Body of pancreas (tissue), 4 donors: Measurements from ENCODE around the gene DMBT1. TPM values are rescaled to one million over a fixed set of nuclear protein-coding genes. Genes with fewer than 3 reads are reported as not detected.
A peak's percentile ranks its signal among the peaks of the same experiment; 100 is the strongest.

Experiments used
- ATAC-seq: fragments of 150-250 bp; one replicate; pipeline ENCODE4 v1.9.1; 2016
- DNase-seq, 4 donors: peaks; one replicate each; pipeline ENCODE4 v3.0.0-alpha.2; 2019
- H3K27ac ChIP-seq, 4 donors: fragments of 200-600 bp; sonication (generic); 1 replicate in 3 of 4; 2 replicates in 1 of 4; pipeline versions ENCODE4 v1.5.1 to v1.6.1; 2016 to 2019; ENCODE audit warnings: mild to moderate bottlenecking in 1 of 4, mixed read lengths in 1 of 4, moderate library complexity in 1 of 4
- H3K27me3 ChIP-seq, 2 donors: fragments of 200-600 bp; sonication (generic); one replicate each; pipeline ENCODE4 v1.6.0; 2016; ENCODE audit warnings: mild to moderate bottlenecking in 1 of 2
- H3K36me3 ChIP-seq, 2 donors: fragments of 200-600 bp; sonication (generic); replicated peaks in 1 of 2; 2 replicates each; pipeline ENCODE4 v1.5.1; 2016; ENCODE audit warnings: low read depth in 2 of 2; ENCODE audit not compliant: insufficient read depth in 1 of 2
- H3K4me1 ChIP-seq: fragments of 200-600 bp; sonication (generic); one replicate; pipeline ENCODE4 v1.6.0; 2016
- H3K4me3 ChIP-seq, 2 donors: fragments of 200-600 bp; sonication (generic); 1 replicate in 1 of 2; 2 replicates in 1 of 2; pipeline ENCODE4 v1.5.1; 2016 to 2019
- H3K9me3 ChIP-seq, 3 donors: fragments of 200-600 bp; sonication (generic); 1 replicate in 2 of 3; 2 replicates in 1 of 3; pipeline ENCODE4 v1.5.1; 2016
- POLR2A ChIP-seq, 3 donors: fragments of 450-650 bp; IDR thresholded peaks; one replicate each; pipeline ENCODE4 v1.6.1; 2016; ENCODE audit warnings: antibody characterized with exemption in 3 of 3, mild to moderate bottlenecking in 2 of 3
- WGBS, 2 donors: methylation state at CpG; one replicate each; pipeline ENCODE4 v1.1.5; 2017; 5-methylcytosine and 5-hydroxymethylcytosine counted together
- intact Hi-C: fragments of 100-400 bp; cut with DNase I; formaldehyde crosslinking; loops from one replicate; pipeline ENCODE4 v1.15.1; 2023
- total RNA-seq, 2 donors: library from RNA; depleted of rRNA; stranded (reverse); fragments of >200 nt; gene quantifications; one replicate each; pipeline ENCODE4 v1.1.0, GENCODE V29; 2016
- TF ChIP-seq, protein P1 (sequence below), 7 experiments: fragments of 450-650 bp in 4 of 7; fragments of 200-600 bp in 3 of 7; sonication (generic) in 3 of 7; IDR thresholded peaks; one replicate each; pipeline ENCODE4 v1.5.1; 2016 to 2019; ENCODE audit warnings: antibody characterized with exemption in 7 of 7

Gene DMBT1
- total RNA-seq, 2 donors from 2014 or later: 0.26 to 0.33 TPM

GRCh38 chr10:122557516-122557915 is 3.0 kb upstream of the DMBT1 start:
- no peaks in the 10 kb centered on the region for H3K27me3 ChIP-seq
- H3K27ac ChIP-seq: no peak overlapping the region
- DNase-seq: no peak
- H3K36me3 ChIP-seq: no peaks in the 10 kb centered on the region
- H3K4me3 ChIP-seq: no peak overlapping the region
- intact Hi-C loops: no loop called here
- TF ChIP-seq POLR2A (IDR thresholded peaks at IDR 0.05): no peak
- TF ChIP-seq, protein P1, sequence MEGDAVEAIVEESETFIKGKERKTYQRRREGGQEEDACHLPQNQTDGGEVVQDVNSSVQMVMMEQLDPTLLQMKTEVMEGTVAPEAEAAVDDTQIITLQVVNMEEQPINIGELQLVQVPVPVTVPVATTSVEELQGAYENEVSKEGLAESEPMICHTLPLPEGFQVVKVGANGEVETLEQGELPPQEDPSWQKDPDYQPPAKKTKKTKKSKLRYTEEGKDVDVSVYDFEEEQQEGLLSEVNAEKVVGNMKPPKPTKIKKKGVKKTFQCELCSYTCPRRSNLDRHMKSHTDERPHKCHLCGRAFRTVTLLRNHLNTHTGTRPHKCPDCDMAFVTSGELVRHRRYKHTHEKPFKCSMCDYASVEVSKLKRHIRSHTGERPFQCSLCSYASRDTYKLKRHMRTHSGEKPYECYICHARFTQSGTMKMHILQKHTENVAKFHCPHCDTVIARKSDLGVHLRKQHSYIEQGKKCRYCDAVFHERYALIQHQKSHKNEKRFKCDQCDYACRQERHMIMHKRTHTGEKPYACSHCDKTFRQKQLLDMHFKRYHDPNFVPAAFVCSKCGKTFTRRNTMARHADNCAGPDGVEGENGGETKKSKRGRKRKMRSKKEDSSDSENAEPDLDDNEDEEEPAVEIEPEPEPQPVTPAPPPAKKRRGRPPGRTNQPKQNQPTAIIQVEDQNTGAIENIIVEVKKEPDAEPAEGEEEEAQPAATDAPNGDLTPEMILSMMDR (IDR thresholded peaks at IDR 0.05): no peak
- ATAC-seq: no peak
- no peaks in the 10 kb centered on the region for H3K9me3 ChIP-seq
- 22 to 42% methylated on average over 9 of the region's 9 CpGs for WGBS, 2 donors
- no peaks in the 10 kb centered on the region for H3K4me1 ChIP-seq

DNA sequence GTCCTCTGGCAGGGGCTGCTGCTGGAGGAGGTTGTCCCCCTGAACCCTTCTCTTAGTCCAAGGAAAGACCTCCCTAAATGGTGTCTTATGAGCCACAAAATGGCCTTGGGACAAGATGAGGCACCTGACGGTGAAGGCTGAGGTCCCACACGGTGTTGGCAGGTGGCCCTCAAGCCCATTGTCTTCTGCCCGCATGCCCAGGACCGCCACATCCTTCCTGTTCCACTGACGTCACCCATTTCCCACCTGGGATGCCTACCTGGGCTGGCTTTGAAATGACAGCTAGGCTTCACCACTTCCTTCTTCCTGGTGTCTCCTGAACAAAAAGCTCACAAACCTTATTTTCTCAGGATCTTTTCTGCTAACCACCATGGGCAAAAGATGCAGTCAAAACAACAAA is 2.1 kb upstream of the DMBT1 start:
- Histone ChIP-seq H3K27me3 (no peaks in the 10 kb centered on the region), H3K27ac (no peak overlapping the region), H3K9me3 (no peaks in the 10 kb centered on the region), H3K4me3 (no peak overlapping the region), H3K36me3 (no peaks in the 10 kb centered on the region), H3K4me1 (no peaks in the 10 kb centered on the region)
- ATAC-seq (no peak), DNase-seq (no peak)
- 38 to 54% methylated on average over 1 to 5 of the region's 5 CpGs for WGBS, 2 donors
- intact Hi-C loops: no loop called here
- TF ChIP-seq POLR2A (IDR thresholded peaks at IDR 0.05): no peak
- TF ChIP-seq, protein P1 (IDR thresholded peaks at IDR 0.05): no peak

DNA sequence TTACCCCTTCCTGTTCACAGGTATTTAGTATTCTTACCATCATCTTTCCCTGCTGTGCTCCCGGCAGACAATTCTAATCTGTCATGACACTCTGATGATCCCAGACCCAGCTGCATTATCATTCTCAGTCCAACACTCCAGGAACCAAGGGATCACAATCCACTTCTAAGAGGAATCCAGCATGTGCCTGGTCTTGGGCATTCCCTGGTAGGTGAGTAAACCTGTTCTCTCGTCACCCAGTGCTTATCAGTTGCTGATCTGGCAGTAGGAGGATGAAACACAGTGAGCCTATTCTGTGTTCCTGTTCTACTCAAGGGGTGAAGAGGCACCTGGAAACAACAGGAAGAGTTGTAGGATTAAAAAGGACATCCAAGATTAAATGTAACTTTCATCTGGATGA is 1.3 kb upstream of the DMBT1 start:
- 44 to 55% methylated on average over 2 of the region's 2 CpGs for WGBS, 2 donors
- H3K9me3 ChIP-seq: no peaks in the 10 kb centered on the region
- intact Hi-C loops: no loop called here
- DNase-seq: peak in 1 of 4 donors; percentile 25
- no peaks in the 10 kb centered on the region for H3K36me3 ChIP-seq
- peak overlapping the region in 1 of 4 donors; percentile 35 for H3K27ac ChIP-seq
- no peaks in the 10 kb centered on the region for H3K4me1 ChIP-seq
- no peak for TF ChIP-seq POLR2A (IDR thresholded peaks at IDR 0.05)
- TF ChIP-seq, protein P1 (IDR thresholded peaks at IDR 0.05): no peak
- ATAC-seq: peak; percentile 53
- no peaks in the 10 kb centered on the region for H3K27me3 ChIP-seq
- H3K4me3 ChIP-seq: no peak overlapping the region

GRCh38 chr10:122561212-122561611 is 658 bp downstream of the DMBT1 start:
- TF ChIP-seq, protein P1 (IDR thresholded peaks at IDR 0.05): no peak
- TF ChIP-seq POLR2A (IDR thresholded peaks at IDR 0.05): no peak
- Histone ChIP-seq H3K9me3 (no peaks in the 10 kb centered on the region), H3K27ac (no peak overlapping the region), H3K27me3 (no peaks in the 10 kb centered on the region), H3K36me3 (no peaks in the 10 kb centered on the region), H3K4me3 (no peak overlapping the region), H3K4me1 (no peaks in the 10 kb centered on the region)
- ATAC-seq (no peak), DNase-seq (no peak)
- intact Hi-C loops: no loop called here
- 49 to 52% methylated on average over 6 of the region's 6 CpGs for WGBS, 2 donors

GRCh38 chr10:122561792-122562191 is 1.2 kb downstream of the DMBT1 start:
- Histone ChIP-seq H3K9me3 (no peaks in the 10 kb centered on the region), H3K4me3 (no peak overlapping the region), H3K27ac (no peak overlapping the region), H3K36me3 (no peaks in the 10 kb centered on the region), H3K4me1 (no peaks in the 10 kb centered on the region), H3K27me3 (no peaks in the 10 kb centered on the region)
- TF ChIP-seq, protein P1 (IDR thresholded peaks at IDR 0.05): no peak
- TF ChIP-seq POLR2A (IDR thresholded peaks at IDR 0.05): no peak
- DNase-seq (no peak), ATAC-seq (no peak)
- intact Hi-C loops: no loop called here
